ENCODE results near the gene SLC10A6.

Gene SLC10A6

DNA sequence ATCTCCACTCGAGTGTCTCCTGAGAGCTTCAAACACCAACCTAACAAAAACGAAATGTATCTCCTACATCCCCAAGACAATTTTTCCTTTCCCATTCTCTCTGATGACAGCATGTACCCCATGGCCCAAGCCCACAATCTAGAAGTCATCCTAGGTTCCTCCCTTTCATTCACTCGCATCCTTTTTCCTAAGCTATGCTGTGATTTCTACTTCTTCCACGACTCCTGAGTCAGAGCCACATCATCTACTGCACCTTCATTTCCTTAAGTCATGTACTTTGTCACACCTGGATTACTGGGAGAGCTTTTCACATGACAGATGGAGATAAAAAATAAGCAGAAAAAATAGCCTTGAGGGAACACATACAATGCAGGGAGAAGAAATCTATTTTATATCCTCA, 23.0 kb upstream of the SLC10A6 start:
- no peaks in the 10 kb centered on the region for H3K9me3 ChIP-seq (ENCODE audit: control insufficient read depth, insufficient read depth, low read length)
- H3K4me1 ChIP-seq (ENCODE audit: insufficient read depth, low read length), result no peaks in the 10 kb centered on the region
- H3K9ac ChIP-seq (ENCODE audit: low read depth, low read length), result no peak overlapping the region
- H3K36me3 ChIP-seq (ENCODE audit: insufficient read depth, low read length), result 0 out of 2 replicates have a peak, but pooled peaks cover 3% of the 10 kb centered on the region

DNA sequence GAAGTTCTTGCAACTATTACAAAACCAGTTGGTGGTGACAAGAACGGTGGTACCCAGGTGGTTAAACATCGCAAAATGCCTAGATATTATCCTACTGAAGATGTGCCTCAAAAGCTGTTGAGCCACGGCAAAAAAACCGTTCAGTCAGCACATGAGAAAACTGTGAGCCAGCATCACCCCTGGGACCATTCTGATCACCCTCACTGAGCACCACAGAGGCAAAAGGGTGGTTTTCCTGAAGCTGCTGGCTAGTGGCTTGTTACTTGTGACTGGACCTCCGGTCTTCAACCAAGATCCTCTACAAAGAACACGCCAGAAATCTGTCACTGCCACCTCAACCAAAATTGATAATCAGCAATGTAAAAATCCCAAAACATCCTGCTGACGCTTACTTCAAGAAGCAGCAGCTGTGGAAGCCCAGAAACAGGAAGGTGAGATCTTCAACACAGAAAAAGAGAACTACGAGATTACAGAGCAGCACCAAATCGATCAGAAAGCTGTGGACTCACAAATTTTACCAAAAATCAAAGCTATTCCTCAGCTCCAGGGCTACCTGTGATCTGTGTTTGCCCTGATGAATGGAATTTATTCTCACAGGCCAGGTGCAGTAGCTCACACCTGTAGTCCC, 21.4 kb upstream of the SLC10A6 start:
- 0 out of 2 replicates have a peak, but pooled peaks cover 3% of the 10 kb centered on the region for H3K36me3 ChIP-seq (ENCODE audit: insufficient read depth, low read length)
- no peak overlapping the region for H3K9ac ChIP-seq (ENCODE audit: low read depth, low read length)
- no peaks in the 10 kb centered on the region for H3K4me1 ChIP-seq (ENCODE audit: insufficient read depth, low read length)
- no peaks in the 10 kb centered on the region for H3K9me3 ChIP-seq (ENCODE audit: control insufficient read depth, insufficient read depth, low read length)

DNA sequence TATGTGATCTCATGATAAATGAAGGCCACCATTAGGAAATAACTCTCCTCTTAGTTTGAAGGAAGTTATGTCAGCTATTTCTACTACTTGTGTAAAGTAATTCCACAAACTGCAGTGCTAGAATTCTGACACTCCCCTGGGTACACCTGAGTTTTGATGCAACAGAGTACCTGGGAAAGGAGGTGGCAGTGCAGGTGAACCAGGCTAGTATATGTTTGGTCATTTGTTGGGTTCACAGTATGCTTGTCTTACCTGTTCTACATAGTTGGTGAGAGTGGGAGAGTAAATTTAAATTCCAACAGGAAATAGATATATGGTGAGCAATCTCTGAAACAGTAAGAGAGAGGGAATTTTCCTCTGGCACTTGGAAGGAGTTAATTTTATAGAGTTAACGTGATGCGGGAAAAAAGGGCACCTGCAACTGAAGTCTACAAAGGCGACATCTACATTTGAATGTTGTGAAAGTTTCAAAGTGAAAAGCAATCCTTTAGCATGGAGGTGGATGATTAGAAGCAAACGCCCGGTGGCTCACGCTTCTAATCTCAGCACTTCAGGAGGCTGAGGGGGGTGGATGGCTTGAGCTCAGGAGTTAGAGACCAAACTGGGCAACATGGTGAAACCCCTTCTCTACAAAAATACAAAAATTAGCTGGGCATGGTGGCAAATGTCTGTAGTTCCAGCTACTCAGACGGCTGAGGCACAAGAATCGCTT, 8.3 kb upstream of the SLC10A6 start:
- peaks cover 25% of the 10 kb centered on the region; the same call in 1 of the 2 replicates for H3K4me1 ChIP-seq (ENCODE audit: insufficient read depth, low read length)
- H3K9me3 ChIP-seq (ENCODE audit: control insufficient read depth, insufficient read depth, low read length), result no peaks in the 10 kb centered on the region

DNA sequence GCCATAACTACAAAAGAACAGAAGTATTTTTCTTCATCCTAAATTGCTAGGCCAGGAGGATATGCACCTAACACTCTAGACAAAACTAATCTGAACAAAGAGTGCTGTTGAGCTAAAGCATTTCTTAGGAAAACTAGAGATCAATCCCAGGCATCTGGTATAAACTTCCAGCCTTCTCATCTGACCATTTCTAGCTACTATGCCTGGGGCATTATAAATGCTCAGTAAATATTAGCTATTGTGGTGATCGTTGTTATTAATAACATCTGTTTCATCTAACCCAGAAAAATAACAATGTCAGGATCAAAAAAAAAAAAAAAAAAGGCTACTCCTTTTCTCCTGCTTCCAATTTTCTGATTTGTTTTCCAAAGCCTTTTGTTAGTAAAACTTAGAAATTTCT, 7.7 kb upstream of the SLC10A6 start:
- Histone ChIP-seq H3K9me3 (ENCODE audit: control insufficient read depth, insufficient read depth, low read length) (no peaks in the 10 kb centered on the region), H3K9ac (ENCODE audit: low read depth, low read length) (no peak overlapping the region), H3K4me1 (ENCODE audit: insufficient read depth, low read length) (peaks cover 25% of the 10 kb centered on the region; the same call in 1 of the 2 replicates), H3K36me3 (ENCODE audit: insufficient read depth, low read length) (no peaks in the 10 kb centered on the region)

More for the DNA sequence above, 8.3 kb upstream of the SLC10A6 start:
- Histone ChIP-seq H3K36me3 (ENCODE audit: insufficient read depth, low read length) (no peaks in the 10 kb centered on the region), H3K9ac (ENCODE audit: low read depth, low read length) (no peak overlapping the region)

DNA sequence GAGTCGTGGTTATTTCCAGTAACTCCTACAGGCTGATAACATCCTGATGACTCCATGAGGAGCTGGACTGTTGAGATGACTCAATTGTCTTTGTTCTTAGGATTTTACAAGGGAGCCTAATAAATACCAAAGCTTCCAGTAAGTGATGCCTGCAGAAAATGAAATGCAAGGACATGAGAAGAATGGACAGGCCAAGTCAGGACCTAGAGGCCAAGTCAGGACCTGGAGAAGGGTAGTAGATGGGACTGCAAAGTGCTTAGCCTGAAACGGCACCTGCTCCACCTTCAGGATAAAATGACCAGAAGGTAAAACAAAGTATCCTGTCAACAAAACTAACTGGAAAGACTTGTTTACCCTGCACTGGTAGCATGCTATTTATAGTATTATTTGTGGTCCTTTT, 6.4 kb upstream of the SLC10A6 start:
- Histone ChIP-seq H3K4me1 (ENCODE audit: insufficient read depth, low read length) (peaks cover 25% of the 10 kb centered on the region; the same call in 1 of the 2 replicates), H3K9me3 (ENCODE audit: control insufficient read depth, insufficient read depth, low read length) (no peaks in the 10 kb centered on the region), H3K9ac (ENCODE audit: low read depth, low read length) (no peak overlapping the region), H3K36me3 (ENCODE audit: insufficient read depth, low read length) (no peaks in the 10 kb centered on the region)

DNA sequence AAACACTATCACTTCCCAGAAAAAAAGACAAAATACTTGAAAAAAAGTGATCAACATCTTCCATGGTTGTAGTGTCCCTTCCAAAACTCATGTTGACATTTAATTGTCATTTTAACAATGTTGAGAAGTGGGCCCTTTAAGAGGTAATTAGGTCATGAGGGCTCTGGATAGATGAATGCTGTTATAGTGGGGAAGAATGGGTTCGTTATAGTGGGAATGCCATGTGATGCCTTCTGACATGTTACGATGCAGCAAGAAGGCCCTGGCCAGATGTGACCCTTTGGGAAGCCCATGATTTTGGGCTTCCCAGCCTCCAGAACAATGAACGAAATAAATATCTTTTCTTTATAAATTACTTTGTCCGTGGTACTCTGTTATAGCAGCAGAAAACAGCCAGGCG, 4.0 kb upstream of the SLC10A6 start:
- H3K9me3 ChIP-seq (ENCODE audit: control insufficient read depth, insufficient read depth, low read length), result no peaks in the 10 kb centered on the region
- H3K9ac ChIP-seq (ENCODE audit: low read depth, low read length), result no peak overlapping the region
- H3K36me3 ChIP-seq (ENCODE audit: insufficient read depth, low read length), result no peaks in the 10 kb centered on the region
- peaks cover 21% of the 10 kb centered on the region; the same call in 1 of the 2 replicates for H3K4me1 ChIP-seq (ENCODE audit: insufficient read depth, low read length)

DNA sequence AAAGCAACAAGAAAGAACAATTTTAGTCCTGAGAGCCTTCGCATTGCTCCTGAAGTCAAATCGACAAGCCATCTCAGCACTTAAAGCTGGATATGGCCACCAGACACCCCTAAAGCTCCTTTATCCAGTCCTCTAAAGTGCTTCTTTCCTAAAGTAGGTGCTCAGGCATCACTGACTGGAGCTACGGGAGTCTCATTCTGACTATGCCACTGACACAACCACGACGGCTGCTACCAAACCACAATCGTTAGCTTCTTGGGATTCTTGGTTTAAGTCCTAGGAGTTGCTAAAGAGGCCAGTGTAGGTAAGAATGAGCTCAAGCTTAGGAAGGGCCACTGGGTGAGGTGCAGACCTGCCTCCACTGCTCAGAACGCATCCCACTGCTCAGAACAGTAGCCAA, 1.0 kb downstream of the SLC10A6 start:
- Histone ChIP-seq H3K9me3 (ENCODE audit: control insufficient read depth, insufficient read depth, low read length) (no peaks in the 10 kb centered on the region), H3K4me1 (ENCODE audit: insufficient read depth, low read length) (peaks cover 4% of the 10 kb centered on the region), H3K36me3 (ENCODE audit: insufficient read depth, low read length) (no peaks in the 10 kb centered on the region), H3K9ac (ENCODE audit: low read depth, low read length) (no peak overlapping the region)

DNA sequence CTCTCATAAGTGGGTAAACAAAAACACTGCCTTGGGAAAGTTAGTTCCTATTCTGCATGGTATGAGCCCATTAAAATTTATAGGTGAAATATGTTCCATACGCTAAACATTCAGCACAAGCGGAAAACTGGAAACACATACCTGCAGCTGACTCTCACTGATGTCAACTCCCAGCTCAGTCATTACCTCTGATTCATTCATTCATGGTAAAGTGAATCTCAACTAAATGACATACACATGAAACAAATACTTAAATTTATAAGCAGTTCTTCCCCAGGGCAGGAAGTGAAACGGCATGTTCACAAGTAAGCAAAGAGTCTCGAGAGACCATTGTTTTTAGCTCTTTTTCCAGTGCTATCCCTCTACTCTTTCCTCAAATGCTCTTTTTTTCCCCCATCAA, 1.6 kb downstream of the SLC10A6 start:
- H3K9me3 ChIP-seq (ENCODE audit: control insufficient read depth, insufficient read depth, low read length), result no peaks in the 10 kb centered on the region
- H3K9ac ChIP-seq (ENCODE audit: low read depth, low read length), result no peak overlapping the region
- peaks cover 4% of the 10 kb centered on the region for H3K4me1 ChIP-seq (ENCODE audit: insufficient read depth, low read length)
- H3K36me3 ChIP-seq (ENCODE audit: insufficient read depth, low read length), result no peaks in the 10 kb centered on the region

DNA sequence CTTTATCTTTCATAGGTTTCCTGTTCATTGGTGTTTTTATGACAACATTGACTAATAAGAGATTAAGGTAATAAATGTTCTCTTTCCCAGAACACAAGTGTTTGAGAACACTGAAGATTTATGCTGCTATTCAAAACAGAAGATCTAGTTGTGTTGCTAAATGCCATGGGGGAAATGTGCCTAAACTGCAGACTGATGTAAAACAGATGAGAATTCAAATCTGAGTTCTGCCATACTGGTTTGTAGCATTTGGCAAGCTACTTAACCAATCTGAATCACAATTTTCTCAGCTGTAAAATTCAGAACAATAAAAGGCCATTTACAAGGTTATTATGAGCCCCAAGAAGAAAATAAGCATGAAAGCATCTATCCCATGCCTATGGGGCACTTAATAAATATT, 2.3 kb downstream of the SLC10A6 start:
- no peaks in the 10 kb centered on the region for H3K9me3 ChIP-seq (ENCODE audit: control insufficient read depth, insufficient read depth, low read length)
- no peak overlapping the region for H3K9ac ChIP-seq (ENCODE audit: low read depth, low read length)
- H3K36me3 ChIP-seq (ENCODE audit: insufficient read depth, low read length), result no peaks in the 10 kb centered on the region
- H3K4me1 ChIP-seq (ENCODE audit: insufficient read depth, low read length), result peaks cover 4% of the 10 kb centered on the region

DNA sequence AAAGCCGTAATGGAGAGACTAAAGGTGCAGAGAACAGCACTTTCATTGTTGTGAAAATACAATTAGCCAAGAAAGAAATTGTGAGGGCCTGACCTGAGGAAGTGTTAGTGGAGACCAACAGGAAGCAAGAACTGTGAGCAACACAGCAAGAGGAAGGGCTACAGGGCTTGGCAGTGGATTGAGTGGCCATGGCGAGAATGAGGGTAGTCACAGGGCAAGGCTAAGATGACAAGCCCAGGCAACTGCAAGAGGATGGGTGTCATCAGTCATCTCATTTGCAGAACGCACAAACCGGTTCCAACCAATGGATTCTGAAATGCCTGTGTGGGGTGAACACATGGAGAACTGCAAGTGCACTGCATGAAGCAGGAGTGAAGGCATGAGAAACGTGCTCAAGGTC, 3.6 kb downstream of the SLC10A6 start:
- Histone ChIP-seq H3K9ac (ENCODE audit: low read depth, low read length) (no peak overlapping the region), H3K9me3 (ENCODE audit: control insufficient read depth, insufficient read depth, low read length) (no peaks in the 10 kb centered on the region), H3K36me3 (ENCODE audit: insufficient read depth, low read length) (no peaks in the 10 kb centered on the region), H3K4me1 (ENCODE audit: insufficient read depth, low read length) (peaks cover 4% of the 10 kb centered on the region)

DNA sequence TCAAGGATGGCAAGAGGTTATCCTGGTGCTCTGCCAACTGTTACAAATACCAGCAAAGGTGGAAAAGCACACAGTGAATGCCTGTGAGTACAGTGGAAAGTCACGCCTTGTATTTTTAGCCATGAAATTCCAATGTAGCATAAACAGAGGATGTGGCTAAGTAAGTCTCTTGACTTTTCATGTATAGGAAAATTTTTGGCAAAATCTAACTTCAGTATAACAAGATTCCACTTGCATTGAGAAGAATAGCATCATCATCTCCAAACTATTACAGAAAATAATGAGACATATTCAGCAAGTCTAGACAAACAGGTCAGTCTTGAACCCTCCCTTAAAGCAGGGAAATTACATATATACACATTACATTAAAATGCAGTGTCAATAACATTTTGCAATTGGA, 7.9 kb downstream of the SLC10A6 start:
- no peaks in the 10 kb centered on the region for H3K36me3 ChIP-seq (ENCODE audit: insufficient read depth, low read length)
- H3K9me3 ChIP-seq (ENCODE audit: control insufficient read depth, insufficient read depth, low read length), result no peaks in the 10 kb centered on the region
- H3K9ac ChIP-seq (ENCODE audit: low read depth, low read length), result no peak overlapping the region
- H3K4me1 ChIP-seq (ENCODE audit: insufficient read depth, low read length), result no peaks in the 10 kb centered on the region

DNA sequence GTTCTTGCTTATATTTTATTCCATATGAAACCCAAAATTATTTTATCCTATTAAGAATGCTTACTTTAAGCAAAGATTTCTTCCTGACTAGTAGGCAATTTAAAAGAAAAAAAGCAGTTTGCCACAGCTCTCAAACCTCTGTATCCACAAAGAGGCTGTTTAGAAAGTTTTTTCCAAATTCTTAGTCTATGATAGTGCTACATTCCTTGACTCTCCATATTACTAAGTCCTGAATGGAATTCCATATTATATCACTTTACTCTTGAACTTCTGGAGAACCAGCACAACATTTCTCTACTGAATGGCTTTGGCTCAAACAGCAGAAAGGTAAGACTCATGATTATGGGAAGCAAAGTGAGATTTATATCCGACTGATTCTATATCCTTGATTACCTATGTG, 8.3 kb downstream of the SLC10A6 start:
- Histone ChIP-seq H3K4me1 (ENCODE audit: insufficient read depth, low read length) (no peaks in the 10 kb centered on the region), H3K9ac (ENCODE audit: low read depth, low read length) (no peak overlapping the region), H3K36me3 (ENCODE audit: insufficient read depth, low read length) (no peaks in the 10 kb centered on the region), H3K9me3 (ENCODE audit: control insufficient read depth, insufficient read depth, low read length) (no peaks in the 10 kb centered on the region)

DNA sequence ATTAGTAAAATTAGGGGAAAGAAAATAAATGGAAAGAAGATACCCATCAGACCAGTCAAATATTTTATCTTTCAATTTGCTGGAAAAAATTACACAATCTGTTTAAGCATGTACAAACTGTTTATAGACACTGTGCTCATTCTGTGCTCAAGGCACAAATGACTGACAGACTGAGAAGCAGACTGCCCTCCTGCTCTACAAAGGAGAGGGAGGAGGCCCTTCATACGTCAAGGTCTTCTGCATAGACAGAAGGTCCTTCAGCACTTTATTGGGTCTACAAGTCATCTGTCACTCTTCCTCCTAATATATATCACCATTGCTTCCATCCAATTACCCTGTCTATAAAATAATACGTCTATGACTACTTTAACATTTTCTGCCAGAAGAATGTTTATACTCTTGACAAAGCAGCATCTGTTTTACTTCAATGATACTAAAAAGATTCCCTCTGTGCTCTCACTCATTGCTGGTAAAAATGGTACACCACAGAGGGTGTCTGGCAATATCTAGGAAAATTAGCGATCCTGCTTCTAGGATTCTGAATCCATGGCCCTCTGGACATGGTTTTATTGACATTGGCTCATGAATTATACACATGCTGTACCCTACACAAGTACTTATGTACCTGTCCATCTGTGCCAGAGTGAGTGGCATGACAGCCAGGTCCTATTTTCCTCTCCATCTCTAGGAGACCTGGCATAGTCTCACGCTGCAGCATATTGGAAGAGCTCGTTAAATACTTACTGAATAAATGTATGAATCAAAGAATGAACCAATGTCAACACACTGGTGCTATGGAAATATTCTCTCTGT, 11.3 kb downstream of the SLC10A6 start:
- Histone ChIP-seq H3K9ac (ENCODE audit: low read depth, low read length) (no peak overlapping the region), H3K36me3 (ENCODE audit: insufficient read depth, low read length) (no peaks in the 10 kb centered on the region), H3K4me1 (ENCODE audit: insufficient read depth, low read length) (no peaks in the 10 kb centered on the region), H3K9me3 (ENCODE audit: control insufficient read depth, insufficient read depth, low read length) (no peaks in the 10 kb centered on the region)

DNA sequence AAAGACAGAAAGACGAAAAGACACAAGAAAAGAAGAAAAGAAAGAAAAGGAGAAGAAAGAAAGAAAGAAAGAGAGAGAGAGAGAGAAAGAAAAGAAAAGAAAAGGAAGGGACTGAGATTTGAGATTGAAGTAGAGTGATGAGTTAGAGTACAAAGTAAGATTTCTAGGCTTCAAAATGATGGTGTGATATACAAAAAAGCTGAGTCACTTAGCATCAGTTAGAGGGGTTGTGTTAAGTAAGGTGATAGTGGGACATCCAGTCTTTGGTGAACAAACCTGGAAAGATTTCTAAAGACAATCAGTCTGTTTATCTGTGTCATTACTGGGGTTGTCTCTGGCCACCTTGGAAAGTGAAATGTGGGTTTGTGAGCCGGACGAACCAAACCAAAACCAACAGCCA, 13.5 kb downstream of the SLC10A6 start:
- Histone ChIP-seq H3K36me3 (ENCODE audit: insufficient read depth, low read length) (no peaks in the 10 kb centered on the region), H3K9me3 (ENCODE audit: control insufficient read depth, insufficient read depth, low read length) (no peaks in the 10 kb centered on the region), H3K9ac (ENCODE audit: low read depth, low read length) (no peak overlapping the region), H3K4me1 (ENCODE audit: insufficient read depth, low read length) (no peaks in the 10 kb centered on the region)

DNA sequence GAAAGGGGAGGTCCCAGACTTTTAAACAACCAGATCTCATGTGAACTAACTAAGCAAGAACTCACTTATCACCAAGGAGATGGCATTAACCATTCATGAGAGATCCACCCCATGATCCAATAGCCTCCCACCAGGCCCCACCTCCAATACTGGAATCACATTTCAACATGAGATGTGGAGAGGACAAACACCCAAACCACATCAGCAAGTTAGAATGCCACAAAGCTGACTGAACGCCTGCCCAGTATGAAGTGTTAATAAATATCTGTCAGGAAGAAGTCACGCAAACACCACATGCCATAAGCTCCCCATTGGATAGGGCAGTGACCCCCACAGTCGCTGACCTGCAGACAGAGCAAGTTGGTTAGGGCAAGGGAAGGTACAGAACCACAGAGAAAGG, 14.3 kb downstream of the SLC10A6 start:
- Histone ChIP-seq H3K36me3 (ENCODE audit: insufficient read depth, low read length) (no peaks in the 10 kb centered on the region), H3K9ac (ENCODE audit: low read depth, low read length) (no peak overlapping the region), H3K9me3 (ENCODE audit: control insufficient read depth, insufficient read depth, low read length) (no peaks in the 10 kb centered on the region), H3K4me1 (ENCODE audit: insufficient read depth, low read length) (no peaks in the 10 kb centered on the region)
